Colonic mucosa (tissue), 4 donors: Measurements from ENCODE around the gene NDUFA8. TPM values are rescaled to one million over a fixed set of nuclear protein-coding genes. Genes with fewer than 3 reads are reported as not detected.

ENCODE experiments used
- DNase-seq: peaks from one replicate; pipeline ENCODE4 v3.0.0-alpha.2; 2020
- H3K27ac ChIP-seq: fragments of 200-600 bp; one replicate; pipeline ENCODE4 v1.8.0; 2021
- H3K27me3 ChIP-seq: fragments of 200-600 bp; one replicate; pipeline ENCODE4 v1.8.0; 2021
- H3K36me3 ChIP-seq: fragments of 200-600 bp; one replicate; pipeline ENCODE4 v1.8.0; 2021
- H3K4me1 ChIP-seq: fragments of 200-600 bp; one replicate; pipeline ENCODE4 v1.8.0; 2021; ENCODE audit warnings: mild to moderate bottlenecking
- H3K4me3 ChIP-seq: fragments of 200-600 bp; one replicate; pipeline ENCODE4 v1.8.0; 2021
- H3K9ac ChIP-seq, 2 donors: one replicate each; pipeline ENCODE4 v1.7.0; 2013; ENCODE audit warnings: control low read depth in 2 of 2, low read depth in 2 of 2, low read length in 2 of 2
- H3K9me3 ChIP-seq: fragments of 200-600 bp; one replicate; pipeline ENCODE4 v1.8.0; 2021
- CTCF ChIP-seq: fragments of 200-600 bp; IDR thresholded peaks from one replicate; pipeline ENCODE4 v1.8.0; 2022; ENCODE audit warnings: antibody characterized with exemption, mild to moderate bottlenecking
- intact Hi-C: fragments of 100-400 bp; cut with DNase I; formaldehyde crosslinking; loops from one replicate; pipeline ENCODE4 v1.14.1; 2022
- total RNA-seq, 2 donors: library from RNA; stranded (reverse); fragmentation: NEBNext Ultra II Directional in 1 of 2; extraction: Animal tissue kit (Norgen Biotek cat#: 25700) in 1 of 2; gene quantifications; one replicate each; pipeline ENCODE4 v1.2.1, GENCODE V29; 2021
- donor health status: healthy.
- donor health status: DM: no; HTN: no; CAD: no.
- donor health status: DM: no; HTN: no; CAD: no.

The NDUFA8 gene
- total RNA-seq, 2 donors from 2014 or later = 77.4 to 103 TPM

DNA sequence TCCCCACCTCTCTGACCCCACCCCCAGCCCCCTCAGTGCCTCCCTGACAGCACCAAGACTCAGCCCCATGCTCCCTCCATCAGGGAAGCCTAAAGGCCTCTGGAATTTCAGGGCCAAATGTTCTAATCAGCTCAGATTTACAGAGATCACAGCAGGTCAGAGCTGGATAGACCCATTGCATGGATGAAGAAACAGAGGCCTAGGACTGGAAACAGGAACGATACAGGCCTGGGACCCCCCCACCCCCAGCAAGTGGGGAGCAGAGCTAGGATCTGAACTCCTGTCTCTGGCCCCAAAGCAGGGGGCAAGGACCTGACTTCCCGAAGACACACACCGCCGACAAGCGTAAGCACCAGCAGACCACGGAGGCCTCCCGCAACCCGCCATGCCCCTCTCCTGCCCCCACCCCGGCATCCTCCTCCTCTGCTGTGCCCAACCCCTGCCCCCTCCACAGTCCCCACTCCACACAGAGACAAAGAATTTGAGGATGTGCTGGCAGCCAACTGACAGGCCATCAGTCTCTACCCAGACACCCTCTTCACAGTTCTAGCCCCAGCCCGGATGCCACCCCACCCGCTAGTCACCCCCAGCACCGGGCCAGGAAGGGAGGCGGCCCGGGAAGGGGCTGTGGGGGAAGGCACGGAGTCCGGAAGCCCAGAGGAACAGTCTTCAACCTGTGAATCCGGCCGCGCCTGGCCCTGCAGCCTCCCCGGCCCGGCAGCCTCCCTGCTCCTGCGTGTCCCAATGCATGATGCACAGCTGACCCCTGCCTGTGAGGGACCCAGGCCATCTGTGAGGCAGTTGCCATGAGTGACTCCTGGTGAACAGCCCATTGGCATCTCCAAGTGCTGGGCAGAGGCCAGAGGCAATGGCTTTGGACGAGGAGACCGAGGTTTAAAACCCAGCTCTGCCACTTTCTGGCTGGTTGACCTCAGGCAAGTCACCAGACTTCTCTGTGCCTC lies 31.3 kb downstream of the NDUFA8 start:
- no peak for TF ChIP-seq CTCF
- no peaks in the 10 kb centered on the region for H3K9me3 ChIP-seq
- intact Hi-C loops = loop anchor here (10.0 kb wide), 2 partner anchors 327 to 677 kb away; partner anchors contain the start of gene OR1K1
- no peaks in the 10 kb centered on the region for H3K4me1 ChIP-seq
- H3K27me3 ChIP-seq = peaks cover 12% of the 10 kb centered on the region
- H3K27ac ChIP-seq = no peak overlapping the region
- H3K4me3 ChIP-seq = no peak overlapping the region
- no peaks in the 10 kb centered on the region for H3K36me3 ChIP-seq
- H3K9ac ChIP-seq = no peak overlapping the region
- no peak for DNase-seq

- no peak for TF ChIP-seq CTCF
- DNase-seq = no peak
- H3K9me3 ChIP-seq = no peaks in the 10 kb centered on the region
Measured at GRCh38 chr9:122127396-122127798, 32.2 kb downstream of the NDUFA8 start.

DNA sequence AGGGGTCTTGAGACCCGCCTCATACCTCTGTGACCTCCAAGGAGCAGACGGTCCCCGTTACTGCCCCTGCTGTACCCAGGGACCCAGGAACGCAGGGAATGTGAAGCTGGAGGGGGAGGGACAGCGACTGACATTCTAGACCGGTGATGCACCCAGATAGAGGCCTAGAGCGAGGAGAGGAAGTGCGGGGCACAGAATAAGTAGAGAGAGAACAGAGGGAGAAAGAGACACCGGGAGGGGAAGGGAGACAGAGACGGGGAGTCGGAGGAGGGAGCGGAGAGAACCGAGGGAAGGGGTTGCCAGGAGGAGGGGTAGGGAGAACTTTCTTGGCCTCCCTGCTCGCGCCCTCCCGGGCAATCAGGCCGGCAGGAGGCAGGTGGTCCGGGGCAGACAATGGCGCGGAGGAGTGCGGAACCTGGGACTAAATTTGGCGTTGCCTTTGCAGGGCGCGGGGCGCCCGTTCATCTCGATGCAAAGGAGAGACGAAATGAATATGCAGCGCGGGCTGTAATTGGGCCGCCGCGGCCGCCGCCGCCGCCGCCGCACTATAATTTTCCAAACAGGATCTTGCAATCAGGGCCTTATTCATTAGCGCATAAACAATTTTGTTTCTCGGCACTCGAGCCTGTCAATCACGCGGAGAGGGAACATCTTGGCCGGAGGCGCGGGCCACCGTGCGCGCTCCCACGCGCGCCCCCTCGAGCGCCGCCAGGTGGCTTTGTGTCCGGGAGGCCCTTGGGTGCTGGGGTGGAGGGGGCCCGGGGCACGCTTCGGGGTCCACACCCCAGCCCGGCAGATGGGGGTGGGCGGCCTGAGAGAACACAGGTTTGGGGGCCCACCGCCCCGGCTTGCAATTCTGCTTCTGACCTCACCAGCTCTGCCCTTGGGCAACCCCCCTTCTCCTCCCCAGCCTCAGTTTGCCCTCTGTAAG lies 33.0 kb downstream of the NDUFA8 start:
- H3K27ac ChIP-seq = no peak overlapping the region
- H3K36me3 ChIP-seq = no peaks in the 10 kb centered on the region
- no peak for TF ChIP-seq CTCF
- peaks cover 12% of the 10 kb centered on the region for H3K27me3 ChIP-seq
- H3K9ac ChIP-seq = no peak overlapping the region
- H3K4me3 ChIP-seq = peak overlapping the region; percentile 19
- intact Hi-C loops = loop anchor here (10.0 kb wide), 2 partner anchors 328 to 678 kb away; partner anchors contain the start of gene OR1K1
- H3K4me1 ChIP-seq = no peaks in the 10 kb centered on the region
- no peak for DNase-seq
- no peaks in the 10 kb centered on the region for H3K9me3 ChIP-seq

More at GRCh38 chr9:122127396-122127798, 32.2 kb downstream of the NDUFA8 start:
- no peaks in the 10 kb centered on the region for H3K36me3 ChIP-seq
- peaks cover 12% of the 10 kb centered on the region for H3K27me3 ChIP-seq
- intact Hi-C loops = loop anchor here (10.0 kb wide), 2 partner anchors 327 to 677 kb away; partner anchors contain the start of gene OR1K1
- no peak overlapping the region for H3K4me3 ChIP-seq
- H3K27ac ChIP-seq = no peak overlapping the region
- H3K9ac ChIP-seq = no peak overlapping the region
- H3K4me1 ChIP-seq = no peaks in the 10 kb centered on the region

DNA sequence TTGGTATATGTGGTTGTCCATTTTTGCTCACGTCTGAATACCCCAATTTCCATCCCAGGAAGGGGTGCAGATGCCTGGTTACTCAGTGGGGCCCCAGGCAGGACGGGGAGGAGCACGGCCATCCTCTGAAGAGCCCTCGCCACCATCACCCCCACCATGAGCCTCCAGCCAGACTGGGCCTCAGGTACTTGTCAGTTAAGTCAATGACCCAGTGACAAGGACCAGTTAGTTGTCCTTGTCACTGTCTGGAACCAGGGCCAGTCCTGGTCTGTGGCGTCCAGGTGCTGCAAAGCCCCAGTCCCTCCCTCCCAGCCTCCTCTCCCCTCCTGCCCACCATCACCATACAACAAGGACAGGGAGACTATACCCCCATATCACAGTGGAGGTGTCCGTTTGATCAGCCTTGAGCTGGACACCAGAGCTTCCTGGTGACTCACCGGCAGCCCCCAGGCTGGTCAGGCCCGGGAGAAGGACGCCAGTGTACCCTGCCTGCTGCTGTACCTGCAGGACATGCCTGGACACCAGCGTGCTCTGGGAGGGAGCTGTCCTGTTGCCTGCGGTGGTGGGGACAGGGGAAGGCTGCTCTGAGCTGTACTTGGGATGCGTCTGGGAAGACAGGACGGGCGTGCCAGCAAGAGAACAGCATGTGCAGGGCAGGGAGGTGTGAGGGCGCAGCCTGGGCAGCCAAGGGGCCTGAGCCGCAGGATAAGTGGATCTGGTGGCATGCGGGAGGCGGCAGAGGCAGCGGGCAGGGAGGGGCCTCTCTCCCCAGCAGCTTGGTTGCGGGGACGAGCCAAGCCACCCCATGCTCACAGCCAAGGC lies 33.9 kb downstream of the NDUFA8 start:
- H3K27ac ChIP-seq = no peak overlapping the region
- no peak overlapping the region for H3K4me3 ChIP-seq
- H3K27me3 ChIP-seq = peaks cover 12% of the 10 kb centered on the region
- intact Hi-C loops = loop anchor here (1.0 to 10.0 kb wide), 3 partner anchors 225 to 679 kb away; partner anchors contain the start of gene OR1K1
- H3K4me1 ChIP-seq = no peaks in the 10 kb centered on the region
- H3K9me3 ChIP-seq = no peaks in the 10 kb centered on the region
- peak; percentile 14 for TF ChIP-seq CTCF
- no peak overlapping the region for H3K9ac ChIP-seq
- H3K36me3 ChIP-seq = no peaks in the 10 kb centered on the region
- DNase-seq = no peak
